ENCODE measurements around the gene CDIP1.
A peak's percentile ranks its signal among the peaks of the same experiment; 100 is the strongest.
"Not testable (repeated sequence)": the region's sequence is repeated elsewhere in the genome, so short reads cannot be mapped to it uniquely, and the experiment has no call there.

Gene CDIP1

GRCh38 chr16:4538350-4539235 is at the start of gene CDIP1:
CDIP1 (minus strand) TSS chr16:4538773; CDS start chr16:4514130, 24,643 bp downstream.
- peak; percentile 89 for DNase-seq (ENCODE audit: low read depth)

- DNase-seq (ENCODE audit: low read depth) = no peak
Observed at GRCh38 chr16:4586291-4586690, 47.7 kb upstream of the CDIP1 start.

- no peak for DNase-seq (ENCODE audit: low read depth)
Observed at GRCh38 chr16:4583906-4584305, 45.3 kb upstream of the CDIP1 start.

DNA sequence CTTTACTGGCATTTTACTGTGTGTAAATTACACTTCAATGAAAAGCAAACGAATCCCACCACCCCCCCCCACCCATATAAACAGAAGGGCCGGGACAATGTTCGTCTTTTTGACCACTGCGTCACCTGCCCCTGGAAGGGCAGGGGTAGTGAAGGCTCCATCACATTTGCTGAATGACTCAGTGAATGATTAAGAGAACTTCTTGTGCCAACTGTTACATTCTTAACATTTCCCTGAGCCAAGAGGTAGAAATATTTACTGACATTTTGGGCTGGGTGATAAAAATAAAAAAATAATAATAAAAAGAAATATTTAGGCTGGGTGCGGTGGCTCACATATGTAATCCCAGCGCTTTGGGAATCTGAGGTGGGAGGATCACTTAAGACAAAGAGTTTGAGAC is 41.7 kb upstream of the CDIP1 start:
- peak; percentile 51 for DNase-seq (ENCODE audit: low read depth)

DNA sequence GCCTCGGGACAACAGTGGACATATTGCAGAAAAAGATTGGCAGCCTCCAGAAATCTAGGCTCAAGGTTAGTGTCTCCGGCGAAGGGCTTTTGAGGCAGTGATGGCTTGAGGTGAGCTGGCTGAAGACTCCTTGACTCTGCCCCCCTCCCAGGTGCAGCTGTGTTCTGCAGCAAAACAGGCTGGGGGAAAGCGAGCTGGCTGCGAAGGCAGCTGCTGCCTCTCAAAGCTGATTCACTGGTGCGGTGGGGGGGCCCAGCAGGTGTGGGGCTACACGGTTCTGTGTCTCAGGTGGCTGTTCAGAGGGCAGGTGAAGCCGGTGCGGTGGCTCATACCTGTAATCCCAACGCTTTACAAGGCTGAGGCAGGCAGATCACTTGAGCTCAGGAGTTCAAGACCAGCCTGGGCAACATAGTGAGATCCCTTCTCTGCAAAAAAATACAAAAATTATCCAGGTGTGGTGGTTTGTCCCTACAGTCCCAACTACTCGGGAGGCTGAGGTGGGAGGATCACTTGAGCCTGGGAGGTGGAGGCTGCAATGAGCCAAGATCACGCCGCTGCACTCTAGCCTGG is 40.5 kb upstream of the CDIP1 start:
- no peak for DNase-seq (ENCODE audit: low read depth)

GRCh38 chr16:4576008-4576407 is 37.4 kb upstream of the CDIP1 start:
- no peak for DNase-seq (ENCODE audit: low read depth)

GRCh38 chr16:4574919-4575705 is 36.5 kb upstream of the CDIP1 start:
- DNase-seq (ENCODE audit: low read depth) = no peak

GRCh38 chr16:4573926-4574325 is 35.4 kb upstream of the CDIP1 start:
- not testable (repeated sequence) for DNase-seq (ENCODE audit: low read depth)

GRCh38 chr16:4572715-4573114 is 34.1 kb upstream of the CDIP1 start:
- no peak for DNase-seq (ENCODE audit: low read depth)

- DNase-seq (ENCODE audit: low read depth) = no peak
Observed at GRCh38 chr16:4570688-4571321, 32.2 kb upstream of the CDIP1 start.

DNA sequence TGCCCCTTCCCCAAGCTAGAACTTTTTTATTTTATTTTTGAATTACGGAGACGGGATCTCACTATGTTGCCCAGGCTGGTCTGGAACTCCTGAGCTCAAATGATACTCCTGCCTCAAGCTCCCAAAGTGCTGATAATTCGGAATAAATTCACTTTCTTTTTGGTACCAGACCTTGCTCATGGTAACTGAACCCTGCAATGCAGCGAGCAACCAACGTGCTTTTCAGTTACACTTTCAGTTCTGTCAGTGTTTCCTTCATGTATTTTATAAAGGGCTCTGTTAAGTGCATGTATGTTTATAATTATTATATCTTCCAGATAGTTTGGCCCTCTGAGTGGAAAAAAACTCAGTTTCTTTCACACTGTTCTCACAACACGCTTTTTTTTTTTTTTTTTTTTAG is 31.5 kb upstream of the CDIP1 start:
- no peak for DNase-seq (ENCODE audit: low read depth)

DNA sequence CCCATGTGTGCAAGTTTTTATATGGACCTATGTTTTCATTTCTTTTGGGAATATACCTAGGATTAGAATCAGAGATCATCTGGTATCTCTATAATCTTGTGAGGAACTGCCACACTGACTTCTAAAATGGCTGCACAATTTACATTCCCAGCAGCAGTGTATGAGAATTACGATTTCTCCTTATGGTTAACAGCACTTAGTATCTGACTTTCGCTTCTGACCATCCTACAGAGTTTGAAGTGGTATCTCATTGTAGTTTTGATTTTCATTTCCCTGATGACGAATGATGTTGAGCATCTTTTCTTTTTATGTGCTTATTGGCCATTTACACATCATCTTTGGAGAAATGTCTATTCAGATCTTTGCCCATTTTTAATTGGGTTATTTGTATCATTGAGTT is 27.6 kb upstream of the CDIP1 start:
- no peak for DNase-seq (ENCODE audit: low read depth)

DNA sequence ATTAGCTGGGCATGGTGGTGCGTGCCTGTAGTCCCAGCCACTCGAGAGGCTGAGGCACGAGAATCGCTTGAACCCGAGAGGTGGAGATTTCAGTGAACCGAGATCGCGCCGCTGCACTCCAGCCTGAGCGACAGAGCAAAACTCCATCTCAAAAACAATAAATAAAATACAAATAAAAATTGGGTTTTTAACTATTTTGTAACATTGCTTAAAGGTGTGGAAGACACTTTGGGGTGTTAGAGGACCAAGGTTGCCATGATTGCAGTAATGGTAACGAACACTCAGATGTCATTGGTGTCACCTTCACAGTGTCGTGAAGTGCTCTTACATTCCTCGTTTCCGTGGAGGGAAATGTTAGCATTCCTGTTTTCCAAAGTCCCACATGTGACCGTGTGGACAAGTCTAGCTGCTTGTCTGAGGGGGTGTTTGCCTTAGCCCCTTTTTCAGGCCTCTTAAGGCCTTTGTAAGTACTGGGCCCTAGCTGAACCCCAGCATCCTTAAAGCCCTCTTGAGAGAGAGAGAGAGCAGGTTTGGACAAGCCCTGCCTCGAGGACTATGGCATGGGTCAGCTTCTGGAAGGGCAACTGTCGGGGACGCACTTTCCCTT is 26.2 kb upstream of the CDIP1 start:
- no peak for DNase-seq (ENCODE audit: low read depth)

DNA sequence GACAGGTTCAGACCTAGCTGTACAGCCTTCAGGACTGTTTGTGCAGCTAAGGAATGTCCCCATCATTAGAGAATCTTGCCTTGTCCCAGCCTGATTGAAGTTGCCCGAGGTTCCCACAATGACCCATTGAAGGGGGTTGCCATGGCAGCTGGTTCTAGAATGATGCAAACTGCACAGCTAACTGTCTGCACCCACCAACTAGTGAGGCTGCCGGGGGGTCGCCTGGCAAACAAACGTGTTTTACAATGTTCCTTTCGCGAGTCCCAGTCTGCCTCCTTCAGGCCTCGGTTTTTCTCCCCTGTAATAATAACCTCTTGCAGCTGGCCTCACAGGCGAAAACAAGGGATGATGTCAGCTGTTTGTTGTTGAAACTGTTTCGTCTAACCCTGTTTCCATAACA is 23.0 kb upstream of the CDIP1 start:
- no peak for DNase-seq (ENCODE audit: low read depth)

GRCh38 chr16:4557973-4558372 is 19.4 kb upstream of the CDIP1 start:
- DNase-seq (ENCODE audit: low read depth) = no peak

- DNase-seq (ENCODE audit: low read depth) = no peak
Observed at GRCh38 chr16:4556580-4556979, 18.0 kb upstream of the CDIP1 start.

DNA sequence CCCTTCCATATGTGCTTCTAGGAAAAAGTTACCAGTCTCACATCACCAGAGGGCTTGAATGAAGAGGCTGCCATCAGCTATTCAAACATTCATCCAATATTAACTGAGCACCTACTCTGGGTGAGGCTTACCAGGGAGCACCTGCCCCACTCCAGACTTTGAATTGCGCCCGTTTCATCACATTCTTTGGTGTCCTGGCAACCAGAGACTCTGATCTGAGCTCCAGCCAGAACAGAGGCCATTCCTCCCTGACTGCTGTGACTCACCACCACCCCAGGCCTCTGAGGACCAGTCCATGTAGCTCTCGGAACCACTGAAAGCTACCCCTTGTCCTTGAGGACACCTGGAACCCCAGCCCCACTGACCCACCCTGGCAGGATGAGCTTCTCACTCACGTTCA is 17.5 kb upstream of the CDIP1 start, which contains the start of gene C16orf96:
Gene C16orf96, plus strand, starts transcription at position 229 of the 400 bp plus-strand sequence. Its CDS starts 150 bp downstream, at position 379.
- DNase-seq (ENCODE audit: low read depth) = no peak

- no peak for DNase-seq (ENCODE audit: low read depth)
Observed at GRCh38 chr16:4552541-4552940, 14.0 kb upstream of the CDIP1 start.

GRCh38 chr16:4550591-4550990 is 12.0 kb upstream of the CDIP1 start:
- no peak for DNase-seq (ENCODE audit: low read depth)

- DNase-seq (ENCODE audit: low read depth) = no peak
Observed at GRCh38 chr16:4548124-4548523, 9.6 kb upstream of the CDIP1 start.

GRCh38 chr16:4544473-4544872 is 5.9 kb upstream of the CDIP1 start:
- DNase-seq (ENCODE audit: low read depth) = no peak
